GM21515 (cell line): ENCODE measurements around the gene SYS1.
A peak's percentile ranks its signal among the peaks of the same experiment; 100 is the strongest.

Experiments used
- ATAC-seq: cut with Tn5 transposase; IDR thresholded peaks from one replicate; pipeline ENCODE4 v1.9.1; 2021; ENCODE audit not compliant: unreplicated experiment

SYS1 gene

DNA sequence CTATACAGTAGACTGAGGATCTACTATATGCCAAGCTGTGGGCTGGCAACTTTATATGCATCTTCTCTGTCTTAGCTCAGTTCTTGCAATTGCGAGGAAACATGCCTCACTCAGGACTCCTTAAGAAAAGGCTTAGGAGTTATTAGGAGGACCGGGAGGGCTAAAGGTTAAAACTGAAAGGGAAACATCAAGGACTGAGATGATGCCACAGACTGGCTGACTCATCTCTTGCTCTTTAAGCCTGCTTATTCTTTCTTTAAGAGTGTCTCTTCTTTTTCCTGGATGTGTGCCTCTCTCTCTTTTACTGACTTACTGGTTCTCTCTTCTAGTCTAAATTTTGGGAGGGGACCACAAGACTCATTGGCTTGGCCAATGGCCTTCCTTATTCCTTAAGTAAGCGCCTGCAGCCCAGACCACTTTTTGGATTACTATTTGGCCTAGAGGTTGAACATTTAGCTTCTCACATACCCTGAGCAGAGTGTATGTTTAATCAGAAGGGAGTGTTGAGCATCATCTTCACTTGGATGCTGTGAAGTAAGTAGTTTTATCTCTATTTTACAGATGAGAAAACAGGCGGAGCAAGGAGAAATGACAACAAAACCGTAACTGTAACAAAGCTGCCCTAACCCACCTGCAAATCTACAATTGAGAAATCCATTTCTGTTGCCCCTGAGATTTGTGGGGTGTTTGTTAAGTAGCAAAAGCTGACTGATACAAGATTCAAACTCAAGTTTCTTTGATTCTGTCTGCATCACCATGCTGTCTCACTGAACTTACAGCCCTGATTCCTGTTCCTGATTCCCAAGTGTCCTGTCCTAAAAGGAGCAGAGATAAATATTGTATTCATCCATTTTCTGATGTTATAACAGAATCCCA, 7.5 kb upstream of the SYS1 start:
- ATAC-seq: no peak

- ATAC-seq: no peak
Measured at GRCh38 chr20:45358282-45359068, 4.5 kb upstream of the SYS1 start.

DNA sequence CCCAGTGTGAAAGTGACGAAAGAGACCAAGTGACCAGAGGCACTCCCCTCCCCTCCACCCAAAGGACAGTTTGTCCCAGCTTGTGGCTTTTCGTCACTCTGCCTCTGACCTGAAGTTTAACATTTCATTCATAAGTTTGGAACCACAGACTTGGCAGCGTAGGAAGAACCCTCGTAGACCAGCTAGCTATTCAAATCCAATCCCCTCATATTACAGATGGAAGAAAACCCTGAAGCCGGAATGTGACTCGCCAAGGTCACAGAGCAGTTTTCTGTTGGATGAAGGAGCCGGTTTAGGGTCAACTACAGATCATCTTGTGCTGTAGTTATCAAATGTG, 3.9 kb upstream of the SYS1 start:
- ATAC-seq: no peak

GRCh38 chr20:45359406-45360148, 3.4 kb upstream of the SYS1 start:
- ATAC-seq: no peak

DNA sequence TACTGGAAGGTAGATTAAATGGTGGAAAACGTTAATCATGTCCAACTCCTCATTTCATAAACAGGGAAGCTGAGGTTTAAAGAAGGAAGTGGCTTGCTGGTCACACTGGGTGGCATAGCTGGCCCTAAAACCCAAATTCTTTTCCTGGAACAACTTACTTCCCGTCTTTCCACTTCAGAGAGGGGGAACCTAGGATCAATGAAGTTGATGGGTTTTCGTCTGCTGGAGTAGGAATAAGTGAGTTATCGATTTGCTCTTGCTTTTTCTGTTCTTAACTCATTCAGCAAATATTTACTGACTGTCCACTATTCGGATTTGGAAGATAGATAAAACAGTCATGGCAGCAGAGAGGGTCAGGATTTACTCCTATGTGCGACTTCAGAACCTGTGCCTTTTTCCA, 1.2 kb upstream of the SYS1 start:
- no peak for ATAC-seq

GRCh38 chr20:45363611-45364492, 896 bp downstream of the SYS1 start:
- no peak for ATAC-seq

DNA sequence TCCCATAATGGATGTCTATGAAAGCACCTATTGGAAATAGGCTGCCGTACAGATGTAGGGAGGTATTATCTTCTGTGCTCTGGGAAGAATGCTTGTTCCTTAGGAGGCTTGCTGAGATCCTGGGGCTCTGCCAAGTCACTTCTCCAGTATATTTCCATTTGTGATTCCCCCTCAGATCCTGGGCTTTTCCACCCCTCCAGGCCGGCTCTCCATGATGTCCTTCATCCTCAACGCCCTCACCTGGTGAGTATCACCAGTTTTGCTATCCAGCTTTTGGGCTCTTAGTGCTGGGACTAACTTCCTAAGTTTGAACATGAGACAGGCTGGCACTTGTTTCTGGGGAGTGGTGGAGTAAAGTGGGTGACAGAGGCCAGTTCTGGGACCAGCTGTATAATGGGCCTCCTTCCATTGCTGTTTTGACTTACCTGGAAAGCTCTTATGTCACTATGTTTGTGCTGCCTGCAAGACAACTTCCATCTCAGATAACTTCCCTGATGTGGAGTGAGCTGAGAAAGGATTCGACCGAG, 2.6 kb downstream of the SYS1 start:
- ATAC-seq: no peak

DNA sequence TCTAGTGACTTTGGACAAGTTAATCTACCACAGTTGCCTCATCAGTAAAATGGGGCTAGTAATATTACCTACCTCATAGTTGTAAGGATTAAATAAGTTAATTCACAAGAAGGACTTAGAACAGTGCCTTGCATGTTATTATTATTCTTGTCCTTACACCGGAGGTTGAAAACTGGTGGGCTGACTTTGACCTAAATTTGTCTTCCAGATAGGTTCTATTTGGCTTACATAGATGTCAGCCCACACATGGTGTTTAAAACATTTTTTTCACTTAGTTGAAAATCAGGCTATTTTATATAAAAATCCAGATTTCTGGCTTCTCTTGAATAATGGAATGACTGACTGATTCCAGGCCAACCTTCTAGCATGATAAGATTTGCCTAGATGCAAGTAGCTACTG, 3.2 kb downstream of the SYS1 start:
- ATAC-seq: no peak

- ATAC-seq: no peak
Measured at GRCh38 chr20:45366631-45367030, 3.7 kb downstream of the SYS1 start.

- no peak for ATAC-seq
Measured at GRCh38 chr20:45367126-45367525, 4.2 kb downstream of the SYS1 start.

DNA sequence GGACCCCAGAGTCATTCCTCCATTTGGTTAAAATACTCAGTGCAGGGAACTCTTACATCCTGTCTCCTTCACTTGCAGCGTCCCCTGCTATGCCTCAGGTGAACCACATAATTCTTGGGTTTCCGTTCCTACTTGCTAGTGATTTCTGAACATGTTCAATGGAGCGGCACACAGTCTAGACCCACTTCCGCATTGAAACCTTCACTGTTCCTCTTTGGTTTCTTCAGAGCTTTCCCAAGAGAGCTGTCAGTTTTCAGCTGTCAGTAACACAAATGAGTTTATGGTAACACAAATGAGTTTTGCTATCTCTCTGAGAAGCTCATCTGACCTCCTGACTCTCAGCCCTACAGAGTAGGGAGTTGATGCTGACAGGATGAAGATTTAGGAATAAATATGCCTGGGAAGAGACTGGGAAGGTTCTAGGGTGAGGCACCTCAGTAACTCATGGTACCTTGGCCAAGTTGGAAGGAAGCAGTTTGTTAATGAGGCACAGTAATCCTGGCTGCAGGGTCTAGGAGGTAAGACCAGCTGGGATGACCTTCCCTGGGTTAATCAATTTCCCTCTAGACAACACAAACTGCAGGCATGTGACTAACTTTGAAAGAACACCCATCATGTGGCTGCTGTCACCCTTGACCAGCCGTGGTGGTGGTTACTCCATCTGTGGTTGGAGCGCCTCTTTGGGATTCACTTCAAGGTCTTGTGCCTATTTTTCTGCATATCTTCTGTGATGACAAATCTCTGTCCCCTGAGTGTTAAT, 5.4 kb downstream of the SYS1 start:
- peak; percentile 80 for ATAC-seq

GRCh38 chr20:45370571-45371160, 7.7 kb downstream of the SYS1 start:
- ATAC-seq: no peak

- ATAC-seq: no peak
Measured at GRCh38 chr20:45372241-45372640, 9.3 kb downstream of the SYS1 start.

DNA sequence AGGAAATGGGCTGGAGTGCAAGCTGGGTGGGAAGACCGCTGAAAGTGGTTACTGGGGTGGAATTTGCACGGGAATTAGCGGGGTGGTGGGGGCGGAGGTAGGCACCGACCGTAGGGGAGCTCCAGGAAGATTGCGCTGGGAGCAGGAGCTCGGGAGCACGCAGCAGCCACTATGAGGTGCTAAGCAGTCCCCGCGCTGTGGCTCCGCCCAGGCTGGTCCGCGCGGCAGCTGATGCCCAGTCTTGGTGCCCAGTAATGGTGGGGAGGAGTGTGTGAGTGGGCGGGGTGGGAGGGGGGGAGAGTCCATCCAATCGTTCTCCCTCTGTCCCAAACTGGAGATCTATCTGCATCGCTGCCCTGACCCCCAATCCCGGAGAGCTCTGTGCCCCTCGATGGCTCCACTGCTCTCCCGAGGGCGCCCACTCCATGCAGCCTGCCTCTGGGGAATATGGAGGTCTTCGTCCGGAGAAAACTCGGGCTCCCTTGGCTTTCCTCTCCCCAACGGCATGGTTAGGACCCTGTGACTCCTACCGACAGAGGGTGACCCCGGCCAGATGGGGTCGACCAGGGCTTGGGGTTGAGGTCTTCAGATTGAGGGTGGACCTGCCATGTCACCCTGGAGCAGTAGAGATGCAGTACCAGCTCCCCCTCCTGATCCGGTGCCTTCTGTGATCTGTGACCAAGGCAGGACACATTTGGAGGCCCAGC, 9.8 kb downstream of the SYS1 start:
- no peak for ATAC-seq

- ATAC-seq: peak; percentile 55
Measured at GRCh38 chr20:45373353-45374100, 10.6 kb downstream of the SYS1 start.

- no peak for ATAC-seq
Measured at GRCh38 chr20:45374101-45374467, 11.1 kb downstream of the SYS1 start.

DNA sequence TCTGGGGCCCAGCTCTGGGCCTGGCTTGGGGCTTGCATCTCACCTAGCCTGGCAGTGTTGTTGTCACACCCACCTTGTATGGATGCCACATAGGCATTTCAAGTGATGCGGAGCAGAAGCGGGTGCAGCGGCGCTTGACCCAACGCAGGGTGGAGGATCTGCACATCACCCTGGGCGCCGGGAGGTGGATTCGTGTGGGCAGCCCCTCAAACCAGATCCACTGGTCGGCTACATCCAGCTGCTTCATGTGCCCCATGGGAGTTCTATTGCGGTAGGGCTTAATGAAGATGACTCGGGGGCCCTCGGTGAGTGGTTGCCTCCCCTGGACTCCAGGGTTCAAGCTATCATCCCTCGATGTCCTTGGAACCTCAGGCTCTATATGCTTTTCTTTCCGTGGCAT, 12.0 kb downstream of the SYS1 start:
- ATAC-seq: no peak

DNA sequence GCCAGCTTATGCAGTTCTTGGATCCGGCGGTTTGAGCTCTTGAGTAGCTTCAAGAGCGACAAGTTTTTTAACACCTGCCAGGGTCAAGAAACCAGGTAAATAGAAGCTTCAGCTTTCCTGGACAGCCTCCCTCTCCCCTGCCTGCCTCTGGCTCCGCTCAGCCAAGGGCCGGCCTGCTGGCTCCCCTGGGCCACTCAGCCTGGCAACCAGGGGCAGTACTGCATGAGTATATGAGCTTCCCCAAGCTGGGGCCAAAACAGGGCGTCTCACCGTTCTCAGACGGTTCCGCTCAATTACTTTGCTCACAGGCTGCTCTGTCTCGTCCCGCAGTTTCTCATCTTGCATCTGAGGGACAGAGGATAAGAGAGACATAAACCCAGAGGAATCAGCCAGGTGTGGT, 14.3 kb downstream of the SYS1 start:
- ATAC-seq: no peak
